NOMO-1 (cell line): ENCODE results near the gene RAB11FIP3.
"Not testable (repeated sequence)": the region's sequence is repeated elsewhere in the genome, so short reads cannot be mapped to it uniquely, and the experiment has no call there.

ENCODE experiments used
- DNase-seq, 2 experiments: peaks; one replicate each; lab custom pipeline; 2025; ENCODE audit not compliant: unreplicated experiment in 2 of 2; lab: John Stamatoyannopoulos, UW

The RAB11FIP3 gene

GRCh38 chr16:492211-492875, 66.9 kb downstream of the RAB11FIP3 start:
- no peak for DNase-seq

- DNase-seq = not testable (repeated sequence)
Measured at GRCh38 chr16:494676-495075, 69.2 kb downstream of the RAB11FIP3 start.

GRCh38 chr16:495127-495748, 69.8 kb downstream of the RAB11FIP3 start:
- peak in 1 of 2 experiments; percentile 32 for DNase-seq

- no peak for DNase-seq
Measured at GRCh38 chr16:496097-496886, 70.8 kb downstream of the RAB11FIP3 start.

- no peak for DNase-seq
Measured at GRCh38 chr16:497258-497657, 71.8 kb downstream of the RAB11FIP3 start.

- DNase-seq = no peak
Measured at GRCh38 chr16:499924-500323, 74.5 kb downstream of the RAB11FIP3 start.

GRCh38 chr16:500709-501108, 75.3 kb downstream of the RAB11FIP3 start:
- no peak for DNase-seq

GRCh38 chr16:502179-502943, 76.9 kb downstream of the RAB11FIP3 start:
- no peak for DNase-seq

- DNase-seq = no peak
Measured at GRCh38 chr16:503150-504071, 78.0 kb downstream of the RAB11FIP3 start.

GRCh38 chr16:505479-506245, 80.2 kb downstream of the RAB11FIP3 start:
- DNase-seq = no peak

GRCh38 chr16:506246-506546, 80.7 kb downstream of the RAB11FIP3 start:
- no peak for DNase-seq

- peak; percentile 39 to 59 for DNase-seq
Measured at GRCh38 chr16:507527-507926, 82.1 kb downstream of the RAB11FIP3 start.

- DNase-seq = no peak
Measured at GRCh38 chr16:507996-508395, 82.5 kb downstream of the RAB11FIP3 start.

- DNase-seq = no peak
Measured at GRCh38 chr16:508884-509736, 83.7 kb downstream of the RAB11FIP3 start.

GRCh38 chr16:510066-510825, 84.8 kb downstream of the RAB11FIP3 start:
- no peak for DNase-seq

- no peak for DNase-seq
Measured at GRCh38 chr16:512802-513201, 87.4 kb downstream of the RAB11FIP3 start.

GRCh38 chr16:513950-514349, 88.5 kb downstream of the RAB11FIP3 start:
- DNase-seq = no peak
